ENCODE data around the gene DENND1B.

Gene DENND1B

GRCh38 chr1:197673292-197673691, 102.0 kb downstream of the DENND1B start:
- H3K27ac ChIP-seq: no peak overlapping the region
- TF ChIP-seq CTCF (conservative IDR thresholded peaks at IDR 0.05) (no peak), ZFX (IDR thresholded peaks at IDR 0.05) (no peak)

- H3K27ac ChIP-seq: no peak overlapping the region
- no peak for TF ChIP-seq CTCF (conservative IDR thresholded peaks at IDR 0.05)
- no peak for TF ChIP-seq ZFX (IDR thresholded peaks at IDR 0.05)
Measured at GRCh38 chr1:197672347-197672746, 102.9 kb downstream of the DENND1B start.

GRCh38 chr1:197671920-197672319, 103.4 kb downstream of the DENND1B start:
- TF ChIP-seq CTCF (conservative IDR thresholded peaks at IDR 0.05) (no peak), ZFX (IDR thresholded peaks at IDR 0.05) (no peak)
- H3K27ac ChIP-seq: no peak overlapping the region

GRCh38 chr1:197671140-197671539, 104.1 kb downstream of the DENND1B start:
- H3K27ac ChIP-seq: no peak overlapping the region
- no peak for TF ChIP-seq ZFX (IDR thresholded peaks at IDR 0.05)
- TF ChIP-seq CTCF (conservative IDR thresholded peaks at IDR 0.05): no peak

GRCh38 chr1:197666769-197667285, 108.5 kb downstream of the DENND1B start:
- H3K27ac ChIP-seq: no peak overlapping the region
- no peak for TF ChIP-seq ZFX (IDR thresholded peaks at IDR 0.05)
- no peak for TF ChIP-seq CTCF (conservative IDR thresholded peaks at IDR 0.05)

GRCh38 chr1:197664391-197664790, 110.9 kb downstream of the DENND1B start:
- TF ChIP-seq ZFX (IDR thresholded peaks at IDR 0.05) (no peak), CTCF (conservative IDR thresholded peaks at IDR 0.05) (no peak)
- no peak overlapping the region for H3K27ac ChIP-seq

GRCh38 chr1:197663162-197663953, 111.9 kb downstream of the DENND1B start:
- H3K27ac ChIP-seq: no peak overlapping the region
- TF ChIP-seq ZFX (IDR thresholded peaks at IDR 0.05) (no peak), CTCF (conservative IDR thresholded peaks at IDR 0.05) (no peak)

Data from C4-2B (cell line).